ENCODE data around the gene HSPB9.

Gene HSPB9

GRCh38 chr17:42146911-42147607 lies 24.5 kb downstream of the HSPB9 start:
- DNase-seq, result no peak

DNA sequence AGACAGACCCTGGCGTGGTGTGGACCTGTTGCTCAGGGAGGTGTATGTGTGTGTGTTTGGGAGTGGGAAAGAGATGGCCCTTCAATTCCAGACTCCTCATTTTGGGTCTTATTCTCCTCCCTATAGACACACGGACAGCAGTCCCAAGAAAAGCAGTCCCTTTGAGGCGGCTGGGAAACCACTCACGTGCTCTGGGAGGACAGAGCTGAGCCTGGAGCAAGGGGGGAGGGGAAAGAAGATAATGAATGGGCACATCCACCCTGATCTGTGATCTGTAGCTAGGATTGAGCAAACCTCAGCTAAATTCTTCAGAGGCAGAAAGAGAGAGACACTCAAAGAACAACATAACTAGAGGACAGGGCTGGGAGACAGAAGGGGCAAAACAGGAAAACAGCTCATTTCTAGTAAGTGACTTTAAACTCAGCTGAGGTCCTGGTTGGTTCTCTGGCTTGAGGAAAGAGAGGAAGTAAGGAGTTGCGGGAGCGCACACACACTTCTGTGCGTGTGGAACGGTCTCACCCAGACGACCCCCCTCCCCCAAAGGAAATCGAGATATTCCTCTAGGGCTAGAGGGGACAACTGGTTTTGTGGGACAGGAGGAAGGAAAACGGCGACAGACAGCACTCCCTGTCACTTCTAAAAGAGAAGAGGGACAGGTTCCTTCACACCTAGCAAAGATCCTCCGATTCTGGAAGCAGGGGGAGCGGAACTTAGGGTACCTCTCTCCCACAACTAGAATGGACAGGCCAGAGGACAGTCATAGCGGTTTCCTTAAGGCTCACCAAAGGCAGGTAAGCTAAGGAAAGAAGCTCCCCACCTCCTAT lies 31.5 kb downstream of the HSPB9 start:
- no peak for DNase-seq

- DNase-seq, result no peak
These were observed 33.0 kb downstream of the HSPB9 start for GRCh38 chr17:42155614-42156045.

DNA sequence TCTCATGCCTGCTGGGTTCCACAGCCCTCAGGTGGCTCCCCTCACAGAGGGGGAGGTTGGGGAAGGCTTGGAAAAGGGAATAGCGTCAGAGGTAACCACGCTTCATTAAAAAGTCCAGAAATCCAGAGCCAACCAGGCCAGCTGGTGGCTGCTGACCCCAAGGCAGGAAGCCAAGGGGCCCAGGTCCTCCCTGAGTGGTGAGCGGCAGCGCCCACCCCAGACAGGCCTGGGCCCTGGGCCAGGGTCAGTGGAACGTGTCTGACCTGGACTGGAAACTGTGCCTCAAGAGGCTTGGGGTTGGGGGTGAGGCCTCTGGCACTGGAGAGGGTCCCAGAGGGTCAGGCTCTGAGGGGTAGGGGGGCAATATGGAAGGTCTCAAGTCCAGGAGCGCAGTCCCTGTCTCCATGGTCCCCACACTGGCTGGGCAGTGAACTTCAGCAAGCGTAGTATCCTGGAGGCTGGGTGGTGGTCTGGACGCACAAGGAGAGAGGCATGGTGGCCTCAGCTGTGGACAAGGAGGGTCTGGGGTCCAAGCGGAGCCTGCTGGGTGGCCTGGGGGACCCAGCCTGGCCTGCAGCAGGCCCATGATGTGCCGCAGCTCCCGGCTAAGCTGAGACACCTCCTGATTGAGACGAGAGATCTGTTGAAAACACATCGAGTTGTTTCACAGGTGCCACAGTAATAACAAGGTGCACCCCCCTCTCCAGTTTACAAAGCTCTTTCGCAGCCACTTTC lies 37.4 kb downstream of the HSPB9 start:
- no peak for DNase-seq

DNA sequence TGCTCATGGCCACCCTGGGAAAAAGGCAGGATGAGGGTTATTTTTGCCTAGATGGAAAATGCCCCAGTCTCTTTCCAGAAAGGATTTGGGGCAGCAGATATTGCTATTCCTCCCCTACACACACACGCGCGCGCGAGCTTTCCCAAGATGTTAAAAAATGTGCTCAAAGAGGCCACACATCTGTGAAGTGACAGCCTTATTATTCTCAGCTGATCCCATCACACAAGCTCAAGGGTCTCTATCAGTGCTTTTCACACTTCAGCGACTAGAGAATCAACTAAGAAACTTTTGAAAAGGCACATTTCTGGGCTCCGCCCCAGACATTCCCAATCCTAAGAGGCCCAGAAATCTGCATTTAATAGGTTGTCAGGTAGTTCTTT lies 37.9 kb downstream of the HSPB9 start:
- DNase-seq, result no peak

DNA sequence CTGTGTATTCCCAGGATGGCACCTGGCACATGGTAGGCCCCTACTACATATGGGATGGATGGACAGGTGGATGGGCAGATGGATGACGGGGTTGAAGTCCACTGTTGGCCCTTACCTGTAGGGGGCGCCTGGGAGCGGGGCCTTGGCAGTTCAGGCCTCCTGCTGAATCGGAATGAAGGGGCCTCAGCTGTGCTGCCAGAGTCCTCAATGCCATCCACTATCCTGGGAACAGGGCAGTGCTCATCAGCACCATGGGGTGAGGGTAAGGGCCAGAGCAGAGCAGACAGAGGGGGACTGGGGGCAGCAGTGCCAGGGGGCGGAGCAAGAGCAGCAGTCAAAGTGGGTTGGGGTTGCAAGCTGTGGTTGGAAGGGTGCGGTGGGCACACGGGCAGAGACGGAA lies 40.5 kb downstream of the HSPB9 start:
- no peak for DNase-seq

DNA sequence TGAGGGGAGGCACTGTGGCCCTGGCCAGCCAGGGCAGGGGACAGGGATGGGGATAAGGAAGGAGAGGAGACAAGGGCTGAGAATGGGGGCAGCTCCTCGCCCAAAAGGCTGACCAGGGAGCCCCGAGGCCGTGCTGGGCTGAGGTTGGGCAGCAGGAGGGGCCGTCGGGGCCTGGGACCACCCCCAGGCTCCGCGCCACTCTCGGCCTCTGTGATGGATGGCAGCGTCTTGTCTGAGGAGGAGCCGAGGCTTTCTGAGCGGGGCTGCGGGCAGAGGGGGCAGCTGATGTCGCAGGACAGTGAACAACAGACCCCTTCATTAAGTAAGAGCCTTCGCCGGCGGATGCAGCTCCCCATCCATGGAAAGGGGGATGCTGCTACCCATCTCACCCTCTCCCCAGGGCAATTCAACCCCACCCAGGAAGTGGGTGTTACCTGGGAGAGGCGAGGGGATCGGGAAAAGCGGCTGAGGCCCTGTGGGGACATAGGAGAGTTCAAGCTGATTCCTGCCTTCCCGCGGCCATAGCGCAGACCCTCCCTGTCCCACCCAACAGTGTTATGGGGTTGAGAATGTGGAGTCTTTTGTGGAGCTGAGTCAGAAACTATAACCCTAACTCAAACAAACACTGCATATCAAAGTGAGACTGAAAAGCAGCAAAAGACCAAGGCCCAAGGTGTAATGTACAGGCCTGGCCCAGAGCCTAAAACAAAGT lies 41.2 kb downstream of the HSPB9 start:
- DNase-seq, result no peak

DNA sequence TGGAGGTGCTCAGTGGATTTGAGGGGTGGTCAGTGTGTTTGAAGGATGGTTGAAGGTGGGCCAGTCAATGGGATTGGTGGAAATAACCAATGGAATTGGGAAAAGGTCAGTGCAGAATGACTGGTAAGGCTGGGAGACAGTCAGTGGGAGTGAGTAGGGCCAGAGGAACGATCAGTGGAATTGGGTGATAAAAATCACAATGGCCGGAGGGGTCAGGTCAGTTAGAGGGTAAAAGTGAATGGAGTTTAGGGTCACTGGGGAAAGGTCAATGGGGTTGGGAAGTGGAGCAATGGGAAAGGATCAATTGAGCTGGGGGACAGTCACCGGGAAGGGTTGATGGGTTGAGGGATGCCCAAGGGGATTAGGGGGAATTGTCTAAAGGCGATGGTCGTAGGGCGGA lies 43.1 kb downstream of the HSPB9 start:
- no peak for DNase-seq

DNA sequence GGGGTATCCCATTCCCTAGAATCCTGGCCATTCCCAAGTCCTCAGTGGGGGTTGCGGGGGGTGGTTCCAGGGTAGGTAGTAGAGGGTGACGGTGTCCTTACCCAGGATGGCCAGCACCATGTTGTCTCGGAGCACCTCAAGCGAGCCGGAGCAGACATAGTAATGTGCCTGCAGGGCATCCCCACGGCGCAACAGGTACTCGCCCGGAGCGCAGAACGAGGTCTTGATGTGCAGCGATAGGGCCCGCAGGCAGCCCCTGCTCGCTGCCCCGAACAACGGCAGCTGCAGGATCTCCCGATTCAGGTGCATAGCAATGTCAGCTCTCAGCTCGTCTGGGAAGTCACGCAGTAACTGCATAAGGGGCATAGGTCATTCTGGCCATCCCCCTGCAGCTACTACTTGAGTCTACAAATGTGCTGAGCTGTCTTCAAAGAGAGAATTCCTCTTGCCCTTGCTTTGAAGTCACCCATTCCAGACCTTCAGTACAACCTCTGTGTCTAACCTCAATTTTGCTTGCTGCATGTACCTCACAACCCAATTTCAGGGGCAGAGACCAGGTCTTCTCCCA lies 43.7 kb downstream of the HSPB9 start:
- DNase-seq, result no peak

DNA sequence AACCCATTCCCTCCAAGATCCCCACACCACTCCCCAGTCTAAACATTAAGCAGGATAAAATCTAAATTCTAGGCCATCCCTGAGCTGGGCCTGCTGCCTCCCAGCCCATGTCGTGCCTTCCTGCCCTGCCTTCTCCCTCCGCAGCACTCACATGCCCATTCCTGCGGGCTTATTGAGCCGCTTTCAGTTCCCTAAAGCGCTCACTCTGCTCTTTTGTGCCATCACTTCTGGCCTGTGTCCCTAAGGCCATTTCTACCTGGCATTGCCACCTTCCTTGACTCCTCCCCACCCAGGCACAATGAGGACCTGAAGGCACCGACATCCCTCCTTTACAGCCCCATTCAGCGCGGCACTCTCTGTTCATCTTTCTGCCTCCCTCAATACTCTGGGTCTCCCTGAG lies 45.2 kb downstream of the HSPB9 start:
- no peak for DNase-seq

DNA sequence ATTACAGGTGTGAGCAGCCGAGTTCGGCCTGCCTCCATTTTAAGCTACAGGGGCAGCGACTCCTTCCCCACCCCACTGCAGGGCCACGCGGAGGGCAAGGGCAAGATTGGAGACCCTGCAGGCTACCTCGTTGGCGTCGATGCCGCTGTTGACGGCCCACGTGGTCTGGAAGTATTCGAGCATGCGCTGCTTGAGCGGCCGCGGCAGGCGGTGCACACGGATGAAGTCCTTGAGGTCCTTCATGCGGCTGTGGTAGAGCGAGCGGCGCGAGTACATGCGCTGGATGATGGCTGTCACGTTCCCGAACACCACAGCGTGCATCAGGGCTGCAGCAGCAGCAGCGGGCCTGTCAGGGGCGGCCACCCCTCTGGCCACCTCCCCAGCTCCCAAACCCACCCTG lies 46.7 kb downstream of the HSPB9 start:
- no peak for DNase-seq

DNA sequence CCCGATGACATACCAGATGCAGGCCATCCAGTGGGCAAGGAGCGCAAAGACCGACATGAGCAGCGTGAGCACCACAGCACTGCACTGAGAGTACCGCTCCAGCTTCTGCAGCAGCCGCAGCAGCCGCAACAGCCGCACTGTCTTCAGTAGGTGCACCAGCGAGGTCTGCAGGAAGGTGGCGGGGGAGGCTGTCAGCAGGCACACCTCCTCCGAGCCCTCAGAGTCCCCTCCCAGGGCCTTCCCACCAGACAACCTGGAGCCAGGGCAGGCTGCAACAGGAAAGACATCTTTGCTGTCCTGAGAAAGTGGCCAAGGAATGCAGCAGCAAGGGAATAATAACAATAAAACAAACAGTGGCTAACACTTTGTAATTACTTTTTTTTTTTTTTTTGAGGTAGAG lies 49.2 kb downstream of the HSPB9 start:
- DNase-seq, result no peak

Data from activated T-cell treated with anti-CD3 and anti-CD28 coated beads for 4 hours (primary cell).